ENCODE measurements around the gene MLN. TPM values are rescaled to one million over a fixed set of nuclear protein-coding genes. Genes with fewer than 3 reads are reported as not detected.

Gene MLN
- not detected for polyA plus RNA-seq (2013, experiment 1 of 2; ENCODE audit: insufficient read length)
- not detected for polyA plus RNA-seq (2013, experiment 2 of 2; ENCODE audit: insufficient read length)

GRCh38 chr6:33803571-33804053, at the start of gene MLN:
TSS of gene MLN (minus strand) at chr6:33804003. CDS start at chr6:33801163, 2,840 bp downstream.
- DNase-seq: no peak

GRCh38 chr6:33853026-33853425, 49.2 kb upstream of the MLN start:
- DNase-seq: no peak

- peak; percentile 29 for DNase-seq
These were observed 48.2 kb upstream of the MLN start for GRCh38 chr6:33851959-33852358.

- DNase-seq: no peak
These were observed 47.2 kb upstream of the MLN start for GRCh38 chr6:33850869-33851541.

GRCh38 chr6:33850296-33850695, 46.5 kb upstream of the MLN start:
- no peak for DNase-seq

GRCh38 chr6:33849500-33850075, 45.8 kb upstream of the MLN start:
- no peak for DNase-seq

GRCh38 chr6:33848484-33848883, 44.7 kb upstream of the MLN start:
- DNase-seq: no peak

GRCh38 chr6:33847867-33848266, 44.1 kb upstream of the MLN start:
- no peak for DNase-seq

GRCh38 chr6:33847078-33847477, 43.3 kb upstream of the MLN start:
- no peak for DNase-seq

GRCh38 chr6:33846226-33846625, 42.4 kb upstream of the MLN start:
- DNase-seq: no peak

- no peak for DNase-seq
These were observed 41.4 kb upstream of the MLN start for GRCh38 chr6:33845031-33845745.

GRCh38 chr6:33843131-33844121, 39.6 kb upstream of the MLN start:
- DNase-seq: no peak

- DNase-seq: no peak
These were observed 38.1 kb upstream of the MLN start for GRCh38 chr6:33841868-33842267.

GRCh38 chr6:33841070-33841469, 37.3 kb upstream of the MLN start:
- no peak for DNase-seq

- DNase-seq: peak; percentile 99
These were observed 36.5 kb upstream of the MLN start for GRCh38 chr6:33840048-33840926.

- no peak for DNase-seq
These were observed 35.7 kb upstream of the MLN start for GRCh38 chr6:33839399-33840047.

- DNase-seq: no peak
These were observed 35.2 kb upstream of the MLN start for GRCh38 chr6:33838983-33839382.

GRCh38 chr6:33837971-33838665, 34.3 kb upstream of the MLN start:
- DNase-seq: peak; percentile 88

GRCh38 chr6:33836806-33837469, 33.1 kb upstream of the MLN start:
- DNase-seq: no peak

Measured in fibroblast of skin of back (primary cell).